Ovary (tissue), 3 donors: Measurements from ENCODE around the gene SRPK3.

Source experiments
- CTCF ChIP-seq, 3 donors: fragments of 450-650 bp in 2 of 3; fragments of 200-600 bp in 1 of 3; IDR thresholded peaks; one replicate each; pipeline versions ENCODE4 v1.5.1 to v1.8.0; 2016 to 2022; ENCODE audit warnings: antibody characterized with exemption in 3 of 3, mild to moderate bottlenecking in 1 of 3
- POLR2A ChIP-seq: fragments of 450-650 bp; IDR thresholded peaks from one replicate; pipeline ENCODE4 v1.6.1; 2017; ENCODE audit warnings: antibody characterized with exemption, mild to moderate bottlenecking, moderate library complexity
- donor health status: DM: no; HTN: no; CAD: no.

GRCh38 chrX:153782871-153783270 lies 2.0 kb downstream of the SRPK3 start:
- TF ChIP-seq CTCF (IDR thresholded peaks at IDR 0.05) (no peak), POLR2A (no peak)
